ENCODE measurements around the gene NRP1.
A peak's percentile ranks its signal among the peaks of the same experiment; 100 is the strongest.

Gene NRP1

GRCh38 chr10:33349268-33349667, 14.8 kb upstream of the NRP1 start:
- DNase-seq (ENCODE audit: low spot score): no peak

- DNase-seq (ENCODE audit: low spot score): no peak
Measured at GRCh38 chr10:33347211-33347610, 12.7 kb upstream of the NRP1 start.

- DNase-seq (ENCODE audit: low spot score): no peak
Measured at GRCh38 chr10:33345236-33345635, 10.8 kb upstream of the NRP1 start.

- DNase-seq (ENCODE audit: low spot score): no peak
Measured at GRCh38 chr10:33344676-33345075, 10.2 kb upstream of the NRP1 start.

- DNase-seq (ENCODE audit: low spot score): no peak
Measured at GRCh38 chr10:33341637-33342036, 7.2 kb upstream of the NRP1 start.

GRCh38 chr10:33337326-33337957, 3.0 kb upstream of the NRP1 start:
- no peak for DNase-seq (ENCODE audit: low spot score)

GRCh38 chr10:33336582-33337325, 2.3 kb upstream of the NRP1 start:
- DNase-seq (ENCODE audit: low spot score): no peak

GRCh38 chr10:33335801-33336581, 1.5 kb upstream of the NRP1 start:
- DNase-seq (ENCODE audit: low spot score): peak; percentile 42

GRCh38 chr10:33335551-33335800, 1.0 kb upstream of the NRP1 start:
- DNase-seq (ENCODE audit: low spot score): peak; percentile 18

GRCh38 chr10:33334805-33335550, 511 bp upstream of the NRP1 start:
- peak; percentile 61 for DNase-seq (ENCODE audit: low spot score)

- peak; percentile 9 for DNase-seq (ENCODE audit: low spot score)
Measured at GRCh38 chr10:33333260-33334101, 986 bp downstream of the NRP1 start.

- DNase-seq (ENCODE audit: low spot score): no peak
Measured at GRCh38 chr10:33332183-33333065, 2.0 kb downstream of the NRP1 start.

- DNase-seq (ENCODE audit: low spot score): no peak
Measured at GRCh38 chr10:33331379-33331694, 3.1 kb downstream of the NRP1 start.

GRCh38 chr10:33330543-33331378, 3.7 kb downstream of the NRP1 start:
- peak; percentile 78 for DNase-seq (ENCODE audit: low spot score)

GRCh38 chr10:33329178-33329577, 5.3 kb downstream of the NRP1 start:
- DNase-seq (ENCODE audit: low spot score): no peak

- no peak for DNase-seq (ENCODE audit: low spot score)
Measured at GRCh38 chr10:33328253-33328652, 6.2 kb downstream of the NRP1 start.

- DNase-seq (ENCODE audit: low spot score): no peak
Measured at GRCh38 chr10:33327751-33328150, 6.7 kb downstream of the NRP1 start.

GRCh38 chr10:33326933-33327332, 7.5 kb downstream of the NRP1 start:
- no peak for DNase-seq (ENCODE audit: low spot score)

- no peak for DNase-seq (ENCODE audit: low spot score)
Measured at GRCh38 chr10:33325929-33326328, 8.5 kb downstream of the NRP1 start.

- DNase-seq (ENCODE audit: low spot score): no peak
Measured at GRCh38 chr10:33323721-33324120, 10.7 kb downstream of the NRP1 start.

Data from SW480 (cell line).